NB4 (cell line): ENCODE measurements around the gene EEF1AKMT4.

Source experiments
- DNase-seq: peaks from one replicate; pipeline ENCODE4 v3.0.0; 2010; ENCODE audit warnings: low read depth
- H3K4me3 ChIP-seq: one replicate; pipeline ENCODE4 v1.5.1; 2011; ENCODE audit warnings: mild to moderate bottlenecking, low read depth, low read length, moderate library complexity
- MYC ChIP-seq: IDR thresholded peaks from 2 replicates; pipeline ENCODE4 v1.6.1; 2011; ENCODE audit warnings: low read depth, low read length
- POLR2A ChIP-seq: IDR thresholded peaks from 2 replicates; pipeline ENCODE4 v1.6.1; 2011; ENCODE audit warnings: mild to moderate bottlenecking; ENCODE audit not compliant: insufficient read length; ENCODE audit errors: extremely low read depth
- TF ChIP-seq, protein P1 (sequence below): IDR thresholded peaks from one replicate; pipeline ENCODE4 v1.5.1; 2012; ENCODE audit warnings: low read depth, low read length
- TF ChIP-seq, protein P2 (sequence below): IDR thresholded peaks from 2 replicates; pipeline ENCODE4 v1.6.1; 2011; ENCODE audit warnings: low read depth, low read length

Gene EEF1AKMT4

DNA sequence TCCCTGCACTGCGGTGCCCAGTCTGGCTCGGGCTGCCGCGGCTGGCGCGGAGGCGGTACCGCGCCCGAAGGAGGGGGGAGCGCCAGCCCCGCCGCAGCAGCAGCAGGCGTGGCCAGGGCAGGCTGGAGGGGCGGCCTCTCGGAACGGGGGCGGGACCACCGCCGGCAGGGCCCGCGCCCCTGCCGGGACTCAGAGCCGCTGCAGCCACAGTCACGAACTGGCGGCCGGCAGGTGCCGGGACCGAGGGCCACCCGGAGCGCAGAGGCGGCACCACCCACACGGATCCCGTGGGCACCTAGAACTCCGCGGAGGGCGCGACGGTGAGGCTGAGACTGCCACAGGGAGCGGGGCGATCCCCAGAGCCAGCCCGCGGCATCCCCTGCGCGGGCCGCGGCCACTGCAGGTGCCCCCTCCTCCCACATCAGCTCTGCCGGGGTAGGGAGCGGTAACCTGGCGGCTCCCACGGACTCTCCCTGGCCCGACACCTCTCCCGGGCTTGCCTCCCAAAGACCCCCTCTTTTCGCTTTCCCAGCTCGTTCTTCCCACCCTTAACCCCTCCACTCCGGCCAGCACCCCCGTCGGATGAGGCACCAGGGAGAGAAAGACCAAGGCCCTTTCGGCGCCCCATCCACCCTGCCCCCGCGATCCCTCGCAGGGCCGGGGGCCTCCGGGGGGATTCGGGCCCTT is 19.9 kb upstream of the EEF1AKMT4 start, which contains the start of gene VWA5B2:
Gene VWA5B2 (plus strand): TSS at position 192 of the 687 bp plus-strand sequence. CDS start 944 bp downstream, outside the sequence.
- DNase-seq: peak; percentile 63
- TF ChIP-seq POLR2A (no peak), MYC (no peak)
- TF ChIP-seq, protein P1, sequence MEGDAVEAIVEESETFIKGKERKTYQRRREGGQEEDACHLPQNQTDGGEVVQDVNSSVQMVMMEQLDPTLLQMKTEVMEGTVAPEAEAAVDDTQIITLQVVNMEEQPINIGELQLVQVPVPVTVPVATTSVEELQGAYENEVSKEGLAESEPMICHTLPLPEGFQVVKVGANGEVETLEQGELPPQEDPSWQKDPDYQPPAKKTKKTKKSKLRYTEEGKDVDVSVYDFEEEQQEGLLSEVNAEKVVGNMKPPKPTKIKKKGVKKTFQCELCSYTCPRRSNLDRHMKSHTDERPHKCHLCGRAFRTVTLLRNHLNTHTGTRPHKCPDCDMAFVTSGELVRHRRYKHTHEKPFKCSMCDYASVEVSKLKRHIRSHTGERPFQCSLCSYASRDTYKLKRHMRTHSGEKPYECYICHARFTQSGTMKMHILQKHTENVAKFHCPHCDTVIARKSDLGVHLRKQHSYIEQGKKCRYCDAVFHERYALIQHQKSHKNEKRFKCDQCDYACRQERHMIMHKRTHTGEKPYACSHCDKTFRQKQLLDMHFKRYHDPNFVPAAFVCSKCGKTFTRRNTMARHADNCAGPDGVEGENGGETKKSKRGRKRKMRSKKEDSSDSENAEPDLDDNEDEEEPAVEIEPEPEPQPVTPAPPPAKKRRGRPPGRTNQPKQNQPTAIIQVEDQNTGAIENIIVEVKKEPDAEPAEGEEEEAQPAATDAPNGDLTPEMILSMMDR: no peak
- TF ChIP-seq, protein P2, sequence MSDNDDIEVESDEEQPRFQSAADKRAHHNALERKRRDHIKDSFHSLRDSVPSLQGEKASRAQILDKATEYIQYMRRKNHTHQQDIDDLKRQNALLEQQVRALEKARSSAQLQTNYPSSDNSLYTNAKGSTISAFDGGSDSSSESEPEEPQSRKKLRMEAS: no peak
- no peak within 1 kb of the TSS for H3K4me3 ChIP-seq

DNA sequence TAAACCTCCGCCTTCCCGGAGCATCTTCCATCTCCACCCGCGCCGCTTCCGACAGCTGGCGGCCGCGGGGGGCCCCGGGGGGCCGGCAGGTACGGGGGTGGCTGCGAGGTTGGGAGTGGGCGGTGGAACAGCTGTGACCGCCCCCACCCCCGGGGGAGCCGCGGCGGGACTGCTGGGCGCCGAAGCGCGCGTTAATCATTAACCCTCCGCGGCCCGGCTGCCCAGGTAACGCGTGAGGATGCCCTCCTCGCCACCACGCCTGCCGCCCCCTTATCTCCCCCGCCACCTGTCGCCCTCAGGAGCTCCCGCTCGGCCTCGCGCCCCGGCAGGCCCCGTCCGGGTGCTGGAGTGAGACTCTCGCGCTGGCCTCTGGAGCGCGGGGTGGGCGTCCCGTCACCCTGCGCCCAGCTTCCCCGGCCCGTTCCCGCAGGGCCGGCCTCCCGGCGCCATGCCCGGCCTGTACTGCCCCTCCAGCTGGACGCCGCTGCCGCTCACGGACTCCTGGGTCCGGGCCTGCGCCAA is 19.3 kb upstream of the EEF1AKMT4 start:
- no peak overlapping the region for H3K4me3 ChIP-seq
- DNase-seq: no peak
- TF ChIP-seq POLR2A (no peak), MYC (no peak)
- TF ChIP-seq, protein P1: no peak
- TF ChIP-seq, protein P2: no peak

DNA sequence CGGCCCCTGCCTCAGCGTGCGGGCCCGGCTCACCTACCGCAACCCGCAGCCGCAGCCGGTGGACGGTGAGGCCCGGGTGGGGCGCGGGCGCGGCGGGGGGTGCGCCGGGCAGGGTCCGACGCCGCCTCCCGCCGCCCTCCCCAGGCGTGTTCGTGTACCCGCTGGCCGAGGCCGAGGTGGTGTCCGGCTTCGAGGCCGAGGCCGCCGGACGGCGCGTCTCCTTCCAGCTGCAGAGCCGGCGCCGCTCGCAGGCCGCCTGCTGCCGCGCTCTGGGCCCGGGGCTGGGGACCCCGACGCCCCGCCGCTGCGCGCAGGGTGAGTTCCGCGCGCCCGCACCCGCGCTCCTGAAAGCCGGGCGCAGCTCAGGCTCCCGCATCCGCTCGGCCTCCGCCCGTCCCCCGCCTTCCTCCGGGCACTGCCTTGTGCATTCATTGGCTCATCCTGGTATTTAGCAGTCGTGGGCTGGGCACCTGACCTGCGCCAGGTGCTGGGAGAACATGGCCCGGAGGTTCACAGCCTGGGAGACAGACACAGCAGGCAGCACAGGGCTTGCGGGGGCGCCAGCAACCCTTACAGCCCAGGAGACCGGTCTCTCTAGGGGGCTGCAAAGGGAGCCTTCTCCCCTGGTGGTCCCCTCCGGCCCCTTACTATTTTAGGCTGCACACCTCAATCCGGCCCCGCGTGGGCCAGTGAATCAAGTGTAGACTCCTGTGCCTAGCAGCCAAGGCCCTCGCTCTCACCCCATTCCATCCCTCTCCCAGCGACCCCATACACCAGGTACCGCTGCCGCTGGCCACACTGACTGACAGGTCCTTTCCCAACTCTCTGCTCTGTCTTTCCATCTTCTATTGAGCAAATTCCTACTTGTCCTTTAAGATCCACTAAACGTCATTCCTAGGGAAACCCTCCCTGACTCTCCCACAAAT is 18.6 kb upstream of the EEF1AKMT4 start:
- H3K4me3 ChIP-seq: no peak overlapping the region
- no peak for DNase-seq
- TF ChIP-seq, protein P2: no peak
- TF ChIP-seq, protein P1: no peak

DNA sequence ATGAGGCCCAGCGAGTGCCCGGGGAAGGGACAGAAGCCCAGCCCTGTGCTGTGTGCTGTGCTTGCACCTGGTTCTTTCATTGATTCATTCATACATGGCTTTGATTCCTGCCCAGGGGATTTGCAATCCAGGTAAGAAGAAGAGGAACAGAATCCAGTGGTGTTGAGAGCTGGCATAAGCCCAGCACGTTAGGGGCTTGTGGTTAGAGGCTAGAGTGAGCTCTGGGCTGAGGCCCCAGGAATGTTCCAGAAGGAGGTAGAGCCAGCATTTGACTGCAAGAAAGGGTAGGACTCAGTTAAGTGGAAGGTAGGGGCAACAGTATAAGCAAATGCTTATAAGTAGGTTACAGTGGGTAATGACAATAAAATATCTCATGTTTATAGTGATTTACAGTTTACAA is 17.8 kb upstream of the EEF1AKMT4 start:
- H3K4me3 ChIP-seq: no peak overlapping the region
- no peak for DNase-seq
- TF ChIP-seq MYC (no peak), POLR2A (no peak)

DNA sequence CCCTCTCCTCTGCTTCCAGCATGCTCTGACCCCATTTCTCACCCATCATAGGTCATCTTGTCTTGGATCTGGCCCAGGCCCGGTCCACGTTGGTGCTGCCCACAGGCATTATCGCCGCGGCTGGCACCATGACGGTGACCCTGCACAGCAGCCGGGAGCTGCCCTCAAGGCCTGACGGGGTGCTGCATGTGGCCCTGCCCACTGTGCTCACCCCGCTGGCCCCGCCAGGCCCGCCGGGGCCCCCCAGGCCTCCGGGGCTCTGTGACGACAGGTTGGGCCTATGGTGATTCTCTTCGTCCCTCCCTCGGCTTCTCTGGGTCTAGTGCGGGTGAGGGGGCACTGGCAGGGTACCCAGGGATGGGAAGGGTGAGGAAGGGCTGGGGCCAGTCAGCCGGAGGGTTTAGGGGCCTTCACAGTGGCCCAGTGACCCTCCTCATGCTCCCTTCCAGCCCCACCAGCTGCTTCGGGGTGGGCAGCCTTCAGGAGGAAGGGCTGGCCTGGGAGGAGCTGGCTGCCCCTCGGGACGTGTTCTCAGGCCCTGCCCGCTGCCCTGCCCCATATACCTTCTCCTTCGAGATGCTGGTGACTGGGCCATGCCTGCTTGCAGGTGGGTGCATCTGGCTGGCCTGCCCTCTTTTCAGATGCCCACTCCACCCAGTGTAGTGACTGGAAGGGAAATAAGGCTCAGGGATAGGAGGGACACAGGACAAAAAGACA is 16.2 kb upstream of the EEF1AKMT4 start:
- DNase-seq: no peak
- no peak overlapping the region for H3K4me3 ChIP-seq
- no peak for TF ChIP-seq MYC
- TF ChIP-seq POLR2A: no peak
- TF ChIP-seq, protein P1: no peak
- TF ChIP-seq, protein P2: no peak
